ENCODE data around the gene TMEM179.
"Not testable (repeated sequence)": the region's sequence is repeated elsewhere in the genome, so short reads cannot be mapped to it uniquely, and the experiment has no call there.

Gene TMEM179

GRCh38 chr14:104585966-104586697 is 18.4 kb downstream of the TMEM179 start:
- no peak for DNase-seq

GRCh38 chr14:104584557-104584956 is 20.0 kb downstream of the TMEM179 start:
- DNase-seq: no peak

GRCh38 chr14:104583424-104584306 is 20.9 kb downstream of the TMEM179 start:
- DNase-seq: no peak

GRCh38 chr14:104582662-104583061 is 21.9 kb downstream of the TMEM179 start:
- DNase-seq: no peak

- no peak for DNase-seq
Measured at GRCh38 chr14:104582005-104582404, 22.6 kb downstream of the TMEM179 start.

GRCh38 chr14:104581521-104581920 is 23.1 kb downstream of the TMEM179 start:
- no peak for DNase-seq

- DNase-seq: no peak
Measured at GRCh38 chr14:104580961-104581360, 23.6 kb downstream of the TMEM179 start.

GRCh38 chr14:104579939-104580338 is 24.6 kb downstream of the TMEM179 start:
- not testable (repeated sequence) for DNase-seq

- DNase-seq: no peak
Measured at GRCh38 chr14:104579507-104579906, 25.1 kb downstream of the TMEM179 start, which contains the start of gene C14orf180. Gene C14orf180, plus strand, starts transcription at chr14:104579764. Its CDS starts 6,667 bp downstream, at chr14:104586431.

- DNase-seq: no peak
Measured at GRCh38 chr14:104578321-104578720, 26.3 kb downstream of the TMEM179 start.

- DNase-seq: no peak
Measured at GRCh38 chr14:104577847-104578301, 26.7 kb downstream of the TMEM179 start.

GRCh38 chr14:104577426-104577825 is 27.1 kb downstream of the TMEM179 start:
- no peak for DNase-seq

GRCh38 chr14:104576970-104577332 is 27.6 kb downstream of the TMEM179 start:
- DNase-seq: no peak

GRCh38 chr14:104576232-104576969 is 28.2 kb downstream of the TMEM179 start:
- no peak for DNase-seq

- no peak for DNase-seq
Measured at GRCh38 chr14:104574978-104575583, 29.5 kb downstream of the TMEM179 start.

GRCh38 chr14:104574536-104574935 is 30.0 kb downstream of the TMEM179 start:
- DNase-seq: no peak

- DNase-seq: no peak
Measured at GRCh38 chr14:104573930-104574329, 30.6 kb downstream of the TMEM179 start.

GRCh38 chr14:104572668-104573067 is 31.9 kb downstream of the TMEM179 start:
- no peak for DNase-seq

- DNase-seq: no peak
Measured at GRCh38 chr14:104572024-104572626, 32.4 kb downstream of the TMEM179 start.

- no peak for DNase-seq
Measured at GRCh38 chr14:104571246-104571645, 33.3 kb downstream of the TMEM179 start.

GRCh38 chr14:104569435-104569834 is 35.1 kb downstream of the TMEM179 start:
- no peak for DNase-seq

- no peak for DNase-seq
Measured at GRCh38 chr14:104568620-104569019, 36.0 kb downstream of the TMEM179 start.

GRCh38 chr14:104567957-104568225 is 36.7 kb downstream of the TMEM179 start:
- no peak for DNase-seq

Data from EL (cell line).